ENCODE data around the gene NUP54. TPM values are rescaled to one million over a fixed set of nuclear protein-coding genes. Genes with fewer than 3 reads are reported as not detected.

The NUP54 gene
- total RNA-seq, 2 donors from 2014 or later: 17.9 to 44.8 TPM

DNA sequence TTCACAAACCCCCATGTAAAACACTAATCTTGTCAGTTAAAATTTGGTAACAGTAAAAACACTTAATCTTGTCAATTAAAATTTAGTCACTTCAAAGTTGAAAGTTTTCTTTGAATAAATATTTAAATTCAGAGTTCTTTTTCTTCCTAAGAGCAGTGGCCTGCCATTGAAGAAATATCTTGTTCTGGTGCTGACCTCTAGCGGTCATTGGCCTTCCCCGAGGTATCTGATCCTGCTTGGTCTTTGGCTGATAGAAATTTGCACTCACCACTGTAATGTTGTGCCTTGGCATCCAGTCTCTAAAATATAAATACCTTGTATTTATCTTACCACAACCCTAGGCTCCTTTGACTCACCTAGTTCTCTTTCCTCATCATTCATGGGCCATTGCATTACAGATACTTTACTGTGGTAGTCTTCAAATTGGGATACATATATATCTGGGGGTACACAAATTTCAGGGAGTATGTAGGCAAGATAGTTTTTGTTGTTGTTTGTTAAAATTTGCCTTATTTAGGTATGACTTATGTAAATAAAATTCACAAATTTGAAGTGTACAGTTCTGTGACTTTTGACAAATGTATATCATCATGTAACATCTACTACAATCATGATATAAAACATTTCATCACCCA, 80.4 kb downstream of the NUP54 start:
- DNase-seq (ENCODE audit: low spot score): peak; percentile 26
- no peak for ATAC-seq (ENCODE audit: insufficient number of reproducible peaks, low FRiP score, low read depth)
- H3K27me3 ChIP-seq (replicated peaks; ENCODE audit: insufficient read depth): no peaks in the 10 kb centered on the region
- no peak overlapping the region for H3K4me3 ChIP-seq
- H3K4me1 ChIP-seq (ENCODE audit: control insufficient read depth in 1 of 2, low read depth in 2 of 2): no peaks in the 10 kb centered on the region
- H3K36me3 ChIP-seq: no peaks in the 10 kb centered on the region
- H3K27ac ChIP-seq: no peak overlapping the region
- TF ChIP-seq, protein P1, sequence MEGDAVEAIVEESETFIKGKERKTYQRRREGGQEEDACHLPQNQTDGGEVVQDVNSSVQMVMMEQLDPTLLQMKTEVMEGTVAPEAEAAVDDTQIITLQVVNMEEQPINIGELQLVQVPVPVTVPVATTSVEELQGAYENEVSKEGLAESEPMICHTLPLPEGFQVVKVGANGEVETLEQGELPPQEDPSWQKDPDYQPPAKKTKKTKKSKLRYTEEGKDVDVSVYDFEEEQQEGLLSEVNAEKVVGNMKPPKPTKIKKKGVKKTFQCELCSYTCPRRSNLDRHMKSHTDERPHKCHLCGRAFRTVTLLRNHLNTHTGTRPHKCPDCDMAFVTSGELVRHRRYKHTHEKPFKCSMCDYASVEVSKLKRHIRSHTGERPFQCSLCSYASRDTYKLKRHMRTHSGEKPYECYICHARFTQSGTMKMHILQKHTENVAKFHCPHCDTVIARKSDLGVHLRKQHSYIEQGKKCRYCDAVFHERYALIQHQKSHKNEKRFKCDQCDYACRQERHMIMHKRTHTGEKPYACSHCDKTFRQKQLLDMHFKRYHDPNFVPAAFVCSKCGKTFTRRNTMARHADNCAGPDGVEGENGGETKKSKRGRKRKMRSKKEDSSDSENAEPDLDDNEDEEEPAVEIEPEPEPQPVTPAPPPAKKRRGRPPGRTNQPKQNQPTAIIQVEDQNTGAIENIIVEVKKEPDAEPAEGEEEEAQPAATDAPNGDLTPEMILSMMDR (IDR thresholded peaks at IDR 0.05): peak; percentile 65
- no peaks in the 10 kb centered on the region for H3K9me3 ChIP-seq

DNA sequence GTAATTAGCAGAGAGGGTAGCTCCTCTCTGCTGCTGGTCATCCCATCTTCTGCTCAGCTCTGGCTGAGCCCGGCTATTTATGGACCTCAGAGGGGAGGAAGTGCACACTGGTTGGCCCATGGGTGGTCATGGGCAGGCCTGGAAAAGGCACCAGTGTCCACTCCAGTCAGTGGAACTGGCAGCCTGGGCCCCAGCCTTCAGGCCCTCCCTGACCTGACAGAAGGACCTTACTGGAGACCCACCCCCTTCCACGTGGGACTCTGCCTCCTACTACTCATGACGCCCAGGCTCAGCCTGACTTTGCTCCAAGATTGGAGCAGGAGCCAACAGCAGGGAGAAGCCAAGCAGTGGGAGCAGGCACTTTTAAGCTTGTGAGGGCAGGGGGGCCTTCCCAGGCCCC, 81.7 kb downstream of the NUP54 start:
- Histone ChIP-seq H3K4me3 (no peak overlapping the region), H3K36me3 (no peaks in the 10 kb centered on the region), H3K9me3 (no peaks in the 10 kb centered on the region), H3K4me1 (ENCODE audit: control insufficient read depth in 1 of 2, low read depth in 2 of 2) (no peaks in the 10 kb centered on the region), H3K27me3 (replicated peaks; ENCODE audit: insufficient read depth) (no peaks in the 10 kb centered on the region), H3K27ac (no peak overlapping the region)
- no peak for DNase-seq (ENCODE audit: low spot score)
- TF ChIP-seq, protein P1 (IDR thresholded peaks at IDR 0.05): no peak
- ATAC-seq (ENCODE audit: insufficient number of reproducible peaks, low FRiP score, low read depth): no peak

Other genes starting within 250 kb of the NUP54 start
- under 1 TPM in 1 of 2 donors, not detected in 1; 0.21 TPM for gene PPEF2, start 245.9 kb downstream of the NUP54 start, total RNA-seq
- 100 to 1,000 TPM; 142 to 152 TPM for gene NAAA, start 207.4 kb downstream of the NUP54 start, total RNA-seq
- 10 to 100 TPM; 34.3 to 51.9 TPM for gene SDAD1, start 157.5 kb downstream of the NUP54 start, total RNA-seq
- 1 to 10 TPM in 1 of 2 donors, under 1 TPM in 1; 0.63 to 1.2 TPM for gene CXCL9, start 140.9 kb downstream of the NUP54 start, total RNA-seq
- gene CXCL10, start 124.9 kb downstream of the NUP54 start, total RNA-seq: 10 to 100 TPM in 1 of 2 donors, 1 to 10 TPM in 1; 1.3 to 16.2 TPM
- gene CXCL11, start 112.3 kb downstream of the NUP54 start, total RNA-seq: not detected
- not detected for gene ART3, start 73.7 kb downstream of the NUP54 start, total RNA-seq
- gene SCARB2, start 65.4 kb upstream of the NUP54 start, total RNA-seq: 100 to 1,000 TPM; 133 to 165 TPM
- gene FAM47E, start 103.3 kb upstream of the NUP54 start, total RNA-seq: under 1 TPM; 0.42 to 0.54 TPM
- gene STBD1, start 158.3 kb upstream of the NUP54 start, total RNA-seq: 10 to 100 TPM in 1 of 2 donors, 1 to 10 TPM in 1; 7.7 to 14.6 TPM